Keratinocyte (primary cell): ENCODE data around the gene SRSF12. TPM values are rescaled to one million over a fixed set of nuclear protein-coding genes. Genes with fewer than 3 reads are reported as not detected.

ENCODE experiments used
- DNase-seq: peaks from one replicate; pipeline ENCODE4 v3.0.0-alpha.2; 2011; ENCODE audit warnings: low read depth, missing footprints, low spot score
- FAIRE-seq: peaks from 2 replicates; lab custom pipeline; 2011; peaks lifted over from hg19 to GRCh38; lab: Jason Lieb, UNC
- H2AFZ ChIP-seq: 2 replicates; pipeline ENCODE4 v1.6.0; 2012; ENCODE audit warnings: low read length, control low read depth, inconsistent platforms; ENCODE audit not compliant: control insufficient read depth
- H3K27ac ChIP-seq: 2 replicates; pipeline ENCODE4 v1.5.1; 2011; ENCODE audit warnings: low read length; ENCODE audit not compliant: control insufficient read depth, insufficient read depth
- H3K27me3 ChIP-seq: 3 replicates; pipeline ENCODE4 v1.6.0; 2011; ENCODE audit warnings: low read length; ENCODE audit not compliant: control insufficient read depth, insufficient read depth; ENCODE audit errors: extremely low read depth
- H3K36me3 ChIP-seq, 2 experiments: 2 replicates in 1 of 2; 3 replicates in 1 of 2; pipeline ENCODE4 v1.5.1; 2011; ENCODE audit warnings: low read length in 2 of 2, mild to moderate bottlenecking in 1 of 2; ENCODE audit not compliant: control insufficient read depth in 2 of 2, insufficient read depth in 2 of 2; ENCODE audit errors: extremely low read depth in 1 of 2
- H3K4me1 ChIP-seq: 3 replicates; pipeline ENCODE4 v1.5.1; 2011; ENCODE audit warnings: low read length; ENCODE audit not compliant: control insufficient read depth, insufficient read depth; ENCODE audit errors: extremely low read depth
- H3K4me2 ChIP-seq: 3 replicates; pipeline ENCODE4 v1.6.0; 2011; ENCODE audit warnings: low read depth, low read length; ENCODE audit not compliant: control insufficient read depth, insufficient read depth; ENCODE audit errors: extremely low read depth
- H3K4me3 ChIP-seq, 3 experiments: fragments of 200-600 bp in 1 of 3; sonication (generic) in 1 of 3; 2 replicates in 2 of 3; 3 replicates in 1 of 3; pipeline ENCODE4 v1.5.1; 2011 to 2016; ENCODE audit warnings: low read length in 3 of 3, mild to moderate bottlenecking in 3 of 3, control low read depth in 2 of 3, inconsistent platforms in 1 of 3, low read depth in 1 of 3, mixed read lengths in 1 of 3, mixed run types in 1 of 3, moderate library complexity in 1 of 3; ENCODE audit not compliant: control insufficient read depth in 2 of 3, insufficient read depth in 2 of 3; ENCODE audit errors: extremely low read depth in 1 of 3
- H3K79me2 ChIP-seq: 2 replicates; pipeline ENCODE4 v1.6.0; 2012; ENCODE audit warnings: low read length; ENCODE audit not compliant: control insufficient read depth, insufficient read depth
- H3K9ac ChIP-seq: 3 replicates; pipeline ENCODE4 v1.6.0; 2011; ENCODE audit warnings: low read length; ENCODE audit not compliant: control insufficient read depth, insufficient read depth; ENCODE audit errors: extremely low read depth
- H3K9me1 ChIP-seq: 3 replicates; pipeline ENCODE4 v1.6.0; 2011; ENCODE audit warnings: low read length; ENCODE audit not compliant: control insufficient read depth, insufficient read depth; ENCODE audit errors: extremely low read depth
- H3K9me3 ChIP-seq: 2 replicates; pipeline ENCODE4 v1.5.1; 2012; ENCODE audit warnings: low read depth, low read length; ENCODE audit not compliant: control insufficient read depth
- H4K20me1 ChIP-seq: 3 replicates; pipeline ENCODE4 v1.6.0; 2011; ENCODE audit warnings: low read length; ENCODE audit not compliant: control insufficient read depth, insufficient read depth; ENCODE audit errors: extremely low read depth
- CTCF ChIP-seq, 3 experiments: IDR thresholded peaks in 1 of 3; conservative IDR thresholded peaks in 1 of 3; optimal IDR thresholded peaks in 1 of 3; 2 replicates in 2 of 3; 3 replicates in 1 of 3; pipeline versions ENCODE3 to v1.5.1; 2011; ENCODE audit warnings: low read length in 3 of 3, mild to moderate bottlenecking in 3 of 3, moderate library complexity in 2 of 3, control low read depth in 1 of 3, inconsistent platforms in 1 of 3; ENCODE audit not compliant: insufficient read depth in 2 of 3; ENCODE audit errors: extremely low read depth in 1 of 3
- EZH2 ChIP-seq: IDR thresholded peaks from one replicate; pipeline ENCODE4 v1.6.1; 2012; ENCODE audit warnings: inconsistent platforms, mild to moderate bottlenecking, low read length, moderate library complexity
- dilution Hi-C: fragments of 300-500 bp; cut with MboI; formaldehyde crosslinking; loops from one replicate; pipeline ENCODE4 v1.7.0; 2020; ENCODE audit warnings: low sequenced_read_pairs; ENCODE audit not compliant: extremely low pct_ligation_motif_present
- polyA plus RNA-seq, 5 experiments: library from polyadenylated mRNA; depleted of rRNA in 3 of 5; stranded (reverse) in 3 of 5; stranded (forward) in 1 of 5; unstranded in 1 of 5; fragments of >200 nt; gene quantifications; 1 replicate in 1 of 5; 2 replicates in 3 of 5; 3 replicates in 1 of 5; pipeline versions ENCODE4 v1.2.1 to v1.2.3, GENCODE V29; 2011 to 2012; ENCODE audit warnings: missing spikeins in 2 of 5, low read depth in 1 of 5, low replicate concordance in 1 of 5

The SRSF12 gene
- polyA plus RNA-seq, 1 donor (not counting 4 experiments of a cell fraction or from before 2014, with no cell fraction given): 0.28 TPM

DNA sequence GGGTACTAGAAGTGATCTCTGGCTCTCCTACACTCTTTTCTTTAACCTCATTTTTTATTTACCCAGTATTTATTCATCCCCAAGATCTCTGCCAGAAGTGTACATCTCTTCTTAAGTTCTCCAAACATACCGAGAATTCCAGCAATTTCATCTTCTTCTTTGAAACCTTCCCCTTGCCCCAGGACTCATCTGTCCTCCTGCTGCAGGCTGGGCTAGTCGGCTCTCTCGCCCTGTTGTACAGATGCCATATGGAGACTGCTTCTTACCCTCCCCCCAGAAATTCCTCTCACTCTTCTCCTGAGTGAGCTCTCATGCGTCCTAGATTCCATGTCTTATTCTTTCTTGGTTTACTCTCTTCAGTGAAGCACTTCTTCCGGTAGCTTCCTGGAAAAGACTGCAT is 59.2 kb downstream of the SRSF12 start:
- dilution Hi-C loops: no loop called here
- no peak for TF ChIP-seq EZH2
- TF ChIP-seq CTCF (optimal IDR thresholded peaks at IDR 0.05 in 1 of 3, IDR thresholded peaks at IDR 0.05 in 1 of 3, conservative IDR thresholded peaks at IDR 0.05 in 1 of 3; ENCODE audit: extremely low read depth in 1 of 3, insufficient read depth in 2 of 3, low read length in 3 of 3): no peak
- Histone ChIP-seq H4K20me1 (no peaks in the 10 kb centered on the region), H3K27me3 (no peaks in the 10 kb centered on the region), H3K9me3 (no peaks in the 10 kb centered on the region), H3K36me3 (no peaks in the 10 kb centered on the region), H3K27ac (no peak overlapping the region), H3K4me3 (no peak overlapping the region), H2AFZ (no peak overlapping the region), H3K79me2 (no peaks in the 10 kb centered on the region), H3K9ac (no peak overlapping the region), H3K9me1 (no peaks in the 10 kb centered on the region), H3K4me1 (no peaks in the 10 kb centered on the region), H3K4me2 (no peak overlapping the region)
- FAIRE-seq: no peak
- no peak for DNase-seq

- no peak overlapping the region for H3K4me2 ChIP-seq
- no peak overlapping the region for H3K27ac ChIP-seq
- no peaks in the 10 kb centered on the region for H3K27me3 ChIP-seq
- H3K79me2 ChIP-seq: no peaks in the 10 kb centered on the region
- TF ChIP-seq CTCF (optimal IDR thresholded peaks at IDR 0.05 in 1 of 3, IDR thresholded peaks at IDR 0.05 in 1 of 3, conservative IDR thresholded peaks at IDR 0.05 in 1 of 3; ENCODE audit: extremely low read depth in 1 of 3, insufficient read depth in 2 of 3, low read length in 3 of 3) (no peak), EZH2 (no peak)
- no peak overlapping the region for H2AFZ ChIP-seq
- H3K9me3 ChIP-seq: no peaks in the 10 kb centered on the region
- no peak for DNase-seq
- H3K9ac ChIP-seq: no peak overlapping the region
- no peak overlapping the region for H3K4me3 ChIP-seq
- no peaks in the 10 kb centered on the region for H3K4me1 ChIP-seq
- dilution Hi-C loops: no loop called here
- no peaks in the 10 kb centered on the region for H3K36me3 ChIP-seq
- H4K20me1 ChIP-seq: no peaks in the 10 kb centered on the region
- no peak for FAIRE-seq
- no peaks in the 10 kb centered on the region for H3K9me1 ChIP-seq
Observed at GRCh38 chr6:89057759-89058158, 60.1 kb downstream of the SRSF12 start.
